ENCODE data around the gene DEPP1.

Gene DEPP1

DNA sequence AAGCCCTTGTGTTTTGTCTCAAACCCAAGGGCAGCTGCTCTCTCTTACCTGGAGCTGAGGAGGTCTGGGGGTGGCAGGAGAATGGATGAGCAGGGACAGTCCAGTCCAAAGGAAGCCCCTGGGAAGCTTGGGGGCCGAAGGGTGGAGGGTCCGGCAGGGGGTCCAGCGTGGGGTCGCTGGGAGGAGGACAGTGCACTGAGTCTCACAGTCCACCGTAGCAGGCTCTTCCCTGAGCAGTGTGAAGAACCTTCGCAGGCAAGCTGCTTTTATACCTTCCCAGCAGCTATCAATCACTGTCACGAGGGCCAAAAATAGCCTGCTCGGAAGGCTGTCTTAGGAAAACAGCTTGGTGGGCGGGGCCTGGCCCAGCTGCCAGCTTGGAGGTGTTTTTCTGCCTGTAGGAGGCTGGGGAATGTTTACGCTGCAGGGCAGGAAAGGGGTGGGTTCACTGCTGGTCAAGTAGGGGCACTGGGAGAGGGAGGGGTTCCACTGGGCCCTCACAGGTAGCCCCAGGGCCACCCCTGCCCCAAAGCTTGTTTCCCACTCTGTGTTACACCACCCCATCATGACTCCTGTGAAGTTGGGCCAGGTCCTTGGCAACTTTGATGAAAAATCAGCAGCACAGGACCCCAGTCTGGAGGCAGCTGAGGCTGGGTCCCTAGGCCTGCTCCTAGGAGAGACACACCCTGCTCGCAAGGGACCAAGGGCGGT, at the start of gene DEPP1 (continued):
- TF ChIP-seq, protein P1, sequence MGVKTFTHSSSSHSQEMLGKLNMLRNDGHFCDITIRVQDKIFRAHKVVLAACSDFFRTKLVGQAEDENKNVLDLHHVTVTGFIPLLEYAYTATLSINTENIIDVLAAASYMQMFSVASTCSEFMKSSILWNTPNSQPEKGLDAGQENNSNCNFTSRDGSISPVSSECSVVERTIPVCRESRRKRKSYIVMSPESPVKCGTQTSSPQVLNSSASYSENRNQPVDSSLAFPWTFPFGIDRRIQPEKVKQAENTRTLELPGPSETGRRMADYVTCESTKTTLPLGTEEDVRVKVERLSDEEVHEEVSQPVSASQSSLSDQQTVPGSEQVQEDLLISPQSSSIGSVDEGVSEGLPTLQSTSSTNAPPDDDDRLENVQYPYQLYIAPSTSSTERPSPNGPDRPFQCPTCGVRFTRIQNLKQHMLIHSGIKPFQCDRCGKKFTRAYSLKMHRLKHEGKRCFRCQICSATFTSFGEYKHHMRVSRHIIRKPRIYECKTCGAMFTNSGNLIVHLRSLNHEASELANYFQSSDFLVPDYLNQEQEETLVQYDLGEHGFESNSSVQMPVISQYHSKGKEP (tag by site-specific recombination; IDR thresholded peaks at IDR 0.05), result no peak
- TF ChIP-seq ZNF555 (tag by site-specific recombination; conservative IDR thresholded peaks at IDR 0.05) (no peak), KLF9 (tag by site-specific recombination; IDR thresholded peaks at IDR 0.05; ENCODE audit: low read depth) (peak; percentile 82), ZNF112 (tag by site-specific recombination; IDR thresholded peaks at IDR 0.05) (no peak), KLF10 (tag by site-specific recombination; IDR thresholded peaks at IDR 0.05) (peak; percentile 74), ZNF16 (tag by site-specific recombination; IDR thresholded peaks at IDR 0.05; ENCODE audit: low read depth) (no peak), ZNF132 (tag by site-specific recombination; IDR thresholded peaks at IDR 0.05; ENCODE audit: borderline replicate concordance) (no peak), ZNF311 (tag by site-specific recombination; IDR thresholded peaks at IDR 0.05; ENCODE audit: borderline replicate concordance) (no peak), ZFHX2 (tag by site-specific recombination; conservative IDR thresholded peaks at IDR 0.05) (peak; percentile 79), SALL2 (tag by site-specific recombination; IDR thresholded peaks at IDR 0.05; ENCODE audit: borderline replicate concordance) (no peak), HOXA7 (CRISPR knock-in tag; IDR thresholded peaks at IDR 0.05; ENCODE audit: borderline replicate concordance) (no peak), OSR2 (tag by site-specific recombination; IDR thresholded peaks at IDR 0.05) (no peak), IKZF3 (tag by site-specific recombination; IDR thresholded peaks at IDR 0.05) (peak; percentile 96), ZNF707 (tag by site-specific recombination; IDR thresholded peaks at IDR 0.05) (no peak), ZBTB48 (tag by site-specific recombination; IDR thresholded peaks at IDR 0.05) (peak; percentile 16; the same call in 1 of the 2 replicates), ZNF335 (tag by site-specific recombination; conservative IDR thresholded peaks at IDR 0.05) (peak; percentile 76), ZNF785 (tag by site-specific recombination; IDR thresholded peaks at IDR 0.05) (no peak), ZNF843 (tag by site-specific recombination; IDR thresholded peaks at IDR 0.05) (no peak), ZBTB17 (tag by site-specific recombination; IDR thresholded peaks at IDR 0.05) (peak; percentile 50; the same call in 1 of the 2 replicates), ZBTB1 (tag by site-specific recombination; IDR thresholded peaks at IDR 0.05) (no peak), ZNF155 (tag by site-specific recombination; IDR thresholded peaks at IDR 0.05) (no peak), ZNF571 (tag by site-specific recombination; IDR thresholded peaks at IDR 0.05) (no peak), ZNF394 (tag by site-specific recombination; IDR thresholded peaks at IDR 0.05; ENCODE audit: borderline replicate concordance) (no peak; the same call in 1 of the 2 replicates), ZNF169 (tag by site-specific recombination; IDR thresholded peaks at IDR 0.05) (no peak), RBAK (tag by site-specific recombination; IDR thresholded peaks at IDR 0.05) (no peak), ZNF302 (tag by site-specific recombination; IDR thresholded peaks at IDR 0.05; ENCODE audit: low read depth) (no peak), ZNF76 (tag by site-specific recombination; IDR thresholded peaks at IDR 0.05; ENCODE audit: borderline replicate concordance, low read depth) (peak; percentile 42; the same call in 1 of the 2 replicates)
- TF ChIP-seq, protein P2, sequence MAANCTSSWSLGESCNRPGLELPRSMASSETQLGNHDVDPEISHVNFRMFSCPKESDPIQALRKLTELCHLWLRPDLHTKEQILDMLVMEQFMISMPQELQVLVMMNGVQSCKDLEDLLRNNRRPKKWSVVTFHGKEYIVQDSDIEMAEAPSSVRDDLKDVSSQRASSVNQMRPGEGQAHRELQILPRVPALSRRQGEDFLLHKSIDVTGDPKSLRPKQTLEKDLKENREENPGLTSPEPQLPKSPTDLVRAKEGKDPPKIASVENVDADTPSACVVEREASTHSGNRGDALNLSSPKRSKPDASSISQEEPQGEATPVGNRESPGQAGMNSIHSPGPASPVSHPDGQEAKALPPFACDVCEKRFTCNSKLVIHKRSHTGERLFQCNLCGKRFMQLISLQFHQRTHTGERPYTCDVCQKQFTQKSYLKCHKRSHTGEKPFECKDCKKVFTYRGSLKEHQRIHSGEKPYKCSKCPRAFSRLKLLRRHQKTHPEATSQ (tag by site-specific recombination; IDR thresholded peaks at IDR 0.05), result no peak
- TF ChIP-seq, protein P3, sequence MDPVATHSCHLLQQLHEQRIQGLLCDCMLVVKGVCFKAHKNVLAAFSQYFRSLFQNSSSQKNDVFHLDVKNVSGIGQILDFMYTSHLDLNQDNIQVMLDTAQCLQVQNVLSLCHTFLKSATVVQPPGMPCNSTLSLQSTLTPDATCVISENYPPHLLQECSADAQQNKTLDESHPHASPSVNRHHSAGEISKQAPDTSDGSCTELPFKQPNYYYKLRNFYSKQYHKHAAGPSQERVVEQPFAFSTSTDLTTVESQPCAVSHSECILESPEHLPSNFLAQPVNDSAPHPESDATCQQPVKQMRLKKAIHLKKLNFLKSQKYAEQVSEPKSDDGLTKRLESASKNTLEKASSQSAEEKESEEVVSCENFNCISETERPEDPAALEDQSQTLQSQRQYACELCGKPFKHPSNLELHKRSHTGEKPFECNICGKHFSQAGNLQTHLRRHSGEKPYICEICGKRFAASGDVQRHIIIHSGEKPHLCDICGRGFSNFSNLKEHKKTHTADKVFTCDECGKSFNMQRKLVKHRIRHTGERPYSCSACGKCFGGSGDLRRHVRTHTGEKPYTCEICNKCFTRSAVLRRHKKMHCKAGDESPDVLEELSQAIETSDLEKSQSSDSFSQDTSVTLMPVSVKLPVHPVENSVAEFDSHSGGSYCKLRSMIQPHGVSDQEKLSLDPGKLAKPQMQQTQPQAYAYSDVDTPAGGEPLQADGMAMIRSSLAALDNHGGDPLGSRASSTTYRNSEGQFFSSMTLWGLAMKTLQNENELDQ (tag by site-specific recombination; IDR thresholded peaks at IDR 0.05; ENCODE audit: low read depth), result no peak
- TF ChIP-seq, protein P4, sequence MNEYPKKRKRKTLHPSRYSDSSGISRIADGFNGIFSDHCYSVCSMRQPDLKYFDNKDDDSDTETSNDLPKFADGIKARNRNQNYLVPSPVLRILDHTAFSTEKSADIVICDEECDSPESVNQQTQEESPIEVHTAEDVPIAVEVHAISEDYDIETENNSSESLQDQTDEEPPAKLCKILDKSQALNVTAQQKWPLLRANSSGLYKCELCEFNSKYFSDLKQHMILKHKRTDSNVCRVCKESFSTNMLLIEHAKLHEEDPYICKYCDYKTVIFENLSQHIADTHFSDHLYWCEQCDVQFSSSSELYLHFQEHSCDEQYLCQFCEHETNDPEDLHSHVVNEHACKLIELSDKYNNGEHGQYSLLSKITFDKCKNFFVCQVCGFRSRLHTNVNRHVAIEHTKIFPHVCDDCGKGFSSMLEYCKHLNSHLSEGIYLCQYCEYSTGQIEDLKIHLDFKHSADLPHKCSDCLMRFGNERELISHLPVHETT (tag by site-specific recombination; IDR thresholded peaks at IDR 0.05), result 0 out of 2 replicates have a peak, but pooled peaks have one; percentile 49
- TF ChIP-seq, protein P5, sequence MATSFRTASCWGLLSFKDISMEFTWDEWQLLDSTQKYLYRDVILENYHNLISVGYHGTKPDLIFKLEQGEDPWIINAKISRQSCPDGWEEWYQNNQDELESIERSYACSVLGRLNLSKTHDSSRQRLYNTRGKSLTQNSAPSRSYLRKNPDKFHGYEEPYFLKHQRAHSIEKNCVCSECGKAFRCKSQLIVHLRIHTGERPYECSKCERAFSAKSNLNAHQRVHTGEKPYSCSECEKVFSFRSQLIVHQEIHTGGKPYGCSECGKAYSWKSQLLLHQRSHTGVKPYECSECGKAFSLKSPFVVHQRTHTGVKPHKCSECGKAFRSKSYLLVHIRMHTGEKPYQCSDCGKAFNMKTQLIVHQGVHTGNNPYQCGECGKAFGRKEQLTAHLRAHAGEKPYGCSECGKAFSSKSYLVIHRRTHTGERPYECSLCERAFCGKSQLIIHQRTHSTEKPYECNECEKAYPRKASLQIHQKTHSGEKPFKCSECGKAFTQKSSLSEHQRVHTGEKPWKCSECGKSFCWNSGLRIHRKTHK (tag by site-specific recombination; IDR thresholded peaks at IDR 0.05), result no peak
- TF ChIP-seq, protein P6, sequence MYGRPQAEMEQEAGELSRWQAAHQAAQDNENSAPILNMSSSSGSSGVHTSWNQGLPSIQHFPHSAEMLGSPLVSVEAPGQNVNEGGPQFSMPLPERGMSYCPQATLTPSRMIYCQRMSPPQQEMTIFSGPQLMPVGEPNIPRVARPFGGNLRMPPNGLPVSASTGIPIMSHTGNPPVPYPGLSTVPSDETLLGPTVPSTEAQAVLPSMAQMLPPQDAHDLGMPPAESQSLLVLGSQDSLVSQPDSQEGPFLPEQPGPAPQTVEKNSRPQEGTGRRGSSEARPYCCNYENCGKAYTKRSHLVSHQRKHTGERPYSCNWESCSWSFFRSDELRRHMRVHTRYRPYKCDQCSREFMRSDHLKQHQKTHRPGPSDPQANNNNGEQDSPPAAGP (tag by site-specific recombination; IDR thresholded peaks at IDR 0.05), result peak; percentile 19
